Sigmoid colon (tissue), 4 donors: ENCODE results near the gene SKI.

ENCODE experiments used
- EP300 ChIP-seq, 4 donors: sonication (generic); formaldehyde crosslinking; IDR thresholded peaks; one replicate each; pipeline ENCODE4 v1.6.1; 2017; ENCODE audit warnings: antibody characterized with exemption in 4 of 4
- POLR2A ChIP-seq, 2 donors: fragments of 450-650 bp; IDR thresholded peaks; one replicate each; pipeline ENCODE4 v1.6.1; 2016; ENCODE audit warnings: antibody characterized with exemption in 2 of 2, mild to moderate bottlenecking in 2 of 2, moderate library complexity in 2 of 2
- POLR2AphosphoS5 ChIP-seq, 4 donors: sonication (generic); formaldehyde crosslinking; IDR thresholded peaks; one replicate each; pipeline ENCODE4 v1.6.1; 2017; ENCODE audit warnings: antibody characterized with exemption in 4 of 4
- TF ChIP-seq, protein P1 (sequence below), 4 experiments: fragments of 450-650 bp in 3 of 4; fragments of 200-600 bp in 1 of 4; IDR thresholded peaks; one replicate each; pipeline ENCODE4 v1.5.1; 2016 to 2019; ENCODE audit warnings: antibody characterized with exemption in 4 of 4, mild to moderate bottlenecking in 3 of 4, moderate library complexity in 2 of 4

GRCh38 chr1:2257245-2257627 lies 29.1 kb downstream of the SKI start:
- TF ChIP-seq POLR2A (IDR thresholded peaks at IDR 0.05) (no peak), EP300 (IDR thresholded peaks at IDR 0.05) (no peak), POLR2AphosphoS5 (IDR thresholded peaks at IDR 0.05) (no peak)
- TF ChIP-seq, protein P1, sequence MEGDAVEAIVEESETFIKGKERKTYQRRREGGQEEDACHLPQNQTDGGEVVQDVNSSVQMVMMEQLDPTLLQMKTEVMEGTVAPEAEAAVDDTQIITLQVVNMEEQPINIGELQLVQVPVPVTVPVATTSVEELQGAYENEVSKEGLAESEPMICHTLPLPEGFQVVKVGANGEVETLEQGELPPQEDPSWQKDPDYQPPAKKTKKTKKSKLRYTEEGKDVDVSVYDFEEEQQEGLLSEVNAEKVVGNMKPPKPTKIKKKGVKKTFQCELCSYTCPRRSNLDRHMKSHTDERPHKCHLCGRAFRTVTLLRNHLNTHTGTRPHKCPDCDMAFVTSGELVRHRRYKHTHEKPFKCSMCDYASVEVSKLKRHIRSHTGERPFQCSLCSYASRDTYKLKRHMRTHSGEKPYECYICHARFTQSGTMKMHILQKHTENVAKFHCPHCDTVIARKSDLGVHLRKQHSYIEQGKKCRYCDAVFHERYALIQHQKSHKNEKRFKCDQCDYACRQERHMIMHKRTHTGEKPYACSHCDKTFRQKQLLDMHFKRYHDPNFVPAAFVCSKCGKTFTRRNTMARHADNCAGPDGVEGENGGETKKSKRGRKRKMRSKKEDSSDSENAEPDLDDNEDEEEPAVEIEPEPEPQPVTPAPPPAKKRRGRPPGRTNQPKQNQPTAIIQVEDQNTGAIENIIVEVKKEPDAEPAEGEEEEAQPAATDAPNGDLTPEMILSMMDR (IDR thresholded peaks at IDR 0.05): no peak
